CD4-positive, alpha-beta T cell treated with Interleukin-6 at 100 ng/mL for 8 hours (primary cell): ENCODE measurements around the gene TTC4.
"Not testable (repeated sequence)": the region's sequence is repeated elsewhere in the genome, so short reads cannot be mapped to it uniquely, and the experiment has no call there.

Experiments used
- DNase-seq: peaks from one replicate; pipeline ENCODE4 v3.0.0-alpha.2; 2020; ENCODE audit warnings: mixed read lengths, low spot score

TTC4 gene

DNA sequence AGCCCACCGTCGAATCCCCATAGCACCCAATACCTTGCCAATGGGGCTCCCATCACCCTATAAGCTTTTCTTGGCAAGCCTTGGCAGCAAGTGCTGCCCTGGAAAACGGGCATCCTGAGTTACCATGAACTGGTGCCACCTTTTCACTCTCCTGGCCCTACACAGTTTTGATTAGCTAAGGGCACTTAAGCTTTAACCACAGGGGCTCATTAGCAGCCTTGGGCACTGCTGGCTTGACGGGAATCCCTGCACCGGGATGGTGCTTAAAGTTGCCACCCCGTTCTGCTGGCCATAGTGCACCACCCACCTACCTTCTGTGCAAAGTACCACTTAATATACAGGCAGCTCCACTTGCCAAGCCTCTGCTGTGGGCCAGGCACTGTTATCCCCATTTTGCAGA, 34.9 kb downstream of the TTC4 start:
- no peak for DNase-seq

DNA sequence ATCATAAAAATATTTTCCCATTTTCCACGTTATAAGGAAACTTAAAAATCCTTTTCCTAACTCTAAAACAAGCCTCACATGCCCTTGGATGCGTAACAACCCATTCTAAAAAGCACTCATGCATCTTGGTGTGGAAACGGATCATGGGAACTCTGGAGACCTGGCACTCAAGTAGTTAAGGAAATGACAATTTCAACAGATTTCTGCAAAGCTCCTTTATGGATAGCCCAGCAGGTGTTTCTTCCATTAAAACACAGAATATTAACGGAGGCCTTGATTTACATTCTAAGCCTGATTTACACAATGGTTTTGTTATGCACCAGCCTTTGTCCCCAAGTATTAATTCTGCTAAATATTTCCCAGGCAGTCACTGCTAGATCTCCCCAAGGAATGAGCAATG, 35.8 kb downstream of the TTC4 start:
- no peak for DNase-seq

DNA sequence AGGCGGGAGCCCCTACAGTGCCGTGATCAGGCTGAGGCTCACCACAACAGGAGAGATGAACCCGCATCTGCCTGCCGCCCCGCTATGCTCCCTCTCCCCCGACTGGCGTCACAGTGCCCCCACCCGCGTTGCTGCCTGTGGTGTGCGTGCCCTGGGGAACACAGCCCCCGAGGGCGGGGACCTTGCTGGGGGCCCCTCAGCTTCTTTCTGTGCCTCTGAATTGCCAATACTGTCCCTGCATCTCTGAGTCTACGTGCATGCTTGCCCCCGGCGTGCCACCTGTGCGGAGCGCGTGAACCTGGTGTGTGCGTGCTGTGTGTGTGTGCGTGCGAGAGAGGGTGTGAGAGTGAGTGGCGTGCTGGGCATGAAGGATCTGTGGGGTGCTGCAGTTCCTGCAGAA, 38.4 kb downstream of the TTC4 start:
- no peak for DNase-seq

DNA sequence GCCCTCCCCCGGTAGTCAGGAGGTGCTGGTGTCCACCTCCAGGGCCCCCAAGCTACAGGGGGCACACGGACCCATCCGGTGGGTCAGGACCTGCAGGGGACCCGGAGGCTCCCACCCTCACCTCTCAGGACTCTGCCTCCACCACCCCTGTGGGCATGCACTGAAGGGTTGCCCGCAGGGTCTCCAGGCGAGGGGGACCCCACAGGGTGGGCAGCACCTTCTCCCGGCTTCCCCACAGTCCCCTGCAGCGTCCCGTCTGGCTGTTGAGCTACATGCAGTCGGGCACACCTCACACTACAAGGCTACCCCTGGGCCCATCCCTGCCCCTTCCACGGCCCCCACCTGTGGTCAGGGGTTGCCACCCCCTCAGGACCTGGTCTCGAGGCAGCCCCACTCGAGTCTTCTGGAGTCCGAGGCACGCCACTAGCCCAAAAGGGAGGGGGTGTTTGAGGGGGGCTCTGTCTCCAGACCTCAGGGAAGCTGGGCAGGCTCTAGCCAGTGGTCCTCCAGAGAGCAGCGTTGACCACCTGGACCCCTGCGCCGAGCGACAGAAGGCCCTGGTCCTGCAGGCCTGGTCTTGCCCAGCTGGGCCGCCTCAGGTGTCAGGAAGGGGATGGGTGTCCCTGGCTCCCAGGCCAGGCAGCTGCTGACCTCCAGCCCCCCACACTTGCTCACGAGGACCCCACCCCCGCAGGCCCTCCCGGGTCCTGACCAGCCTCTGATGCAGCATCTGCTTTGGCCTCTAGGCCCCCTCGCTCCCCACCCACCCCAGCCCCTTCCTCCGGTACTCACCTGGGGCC, 39.0 kb downstream of the TTC4 start:
- DNase-seq, result no peak

DNA sequence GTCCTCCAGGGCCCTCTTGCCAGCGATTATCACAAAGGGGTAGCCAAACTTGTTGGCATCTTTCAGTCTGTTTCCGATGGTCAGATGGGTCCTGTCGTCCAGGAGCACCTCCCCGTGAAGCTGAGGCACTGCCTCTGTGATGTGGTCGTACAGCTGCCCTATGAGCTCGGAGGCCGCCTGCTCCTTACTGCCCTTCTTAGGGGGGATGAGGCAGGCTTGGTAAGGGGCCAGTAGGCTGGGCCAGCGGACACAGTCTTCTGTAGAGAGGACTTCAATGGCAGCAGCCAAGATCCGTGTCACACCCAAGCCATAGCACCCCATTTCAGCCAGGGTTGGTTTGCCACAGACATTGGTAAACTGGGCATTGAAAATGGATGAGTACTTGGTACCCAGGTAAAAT, 42.2 kb downstream of the TTC4 start:
- no peak for DNase-seq

DNA sequence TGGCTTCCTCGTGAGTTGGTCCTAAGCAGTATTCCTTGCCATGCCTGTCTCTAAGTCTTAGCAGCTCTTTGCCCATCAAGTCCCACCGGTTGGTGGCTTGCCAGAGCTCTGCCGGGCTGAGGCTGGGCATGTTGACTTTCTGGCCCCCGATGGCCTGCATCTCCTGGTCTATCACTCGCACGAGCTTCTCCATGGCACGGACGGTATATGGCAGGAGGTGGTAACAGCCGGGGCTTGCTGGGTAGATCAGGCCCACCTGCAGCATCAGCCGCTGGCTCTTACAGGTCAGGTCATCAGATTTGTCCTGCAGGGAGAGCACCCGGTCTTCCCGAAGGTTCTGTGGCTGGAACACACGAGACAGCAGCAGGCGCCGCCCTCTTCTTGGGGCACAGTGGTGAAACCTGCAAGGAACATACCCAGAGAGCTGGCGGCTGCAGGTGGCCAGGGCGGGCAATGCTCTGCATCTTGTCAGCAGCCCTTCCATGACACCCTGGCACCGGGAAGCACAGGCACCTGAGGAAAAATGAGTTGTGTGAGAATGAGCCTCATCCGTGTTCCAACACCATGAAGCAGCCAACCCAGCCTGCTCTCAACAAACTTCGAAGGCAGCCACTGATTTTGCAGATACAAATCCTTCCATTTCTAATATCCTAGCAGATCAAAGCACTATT, 43.2 kb downstream of the TTC4 start:
- DNase-seq, result no peak

DNA sequence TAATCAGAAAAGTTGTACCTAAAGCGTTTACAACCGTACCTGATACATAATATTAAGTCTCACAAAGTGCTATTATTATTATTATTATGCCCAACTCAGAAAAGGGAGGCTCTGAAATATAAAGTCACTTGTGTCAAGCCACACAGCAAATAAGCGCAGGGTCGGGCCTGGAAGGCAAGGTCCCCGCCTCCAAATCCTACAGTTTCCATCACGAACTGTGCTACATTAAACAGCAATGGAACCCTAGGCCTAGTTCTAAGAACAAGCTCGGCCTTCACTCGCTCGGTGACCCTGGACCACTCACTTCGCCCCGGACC, 48.1 kb downstream of the TTC4 start:
- no peak for DNase-seq

DNA sequence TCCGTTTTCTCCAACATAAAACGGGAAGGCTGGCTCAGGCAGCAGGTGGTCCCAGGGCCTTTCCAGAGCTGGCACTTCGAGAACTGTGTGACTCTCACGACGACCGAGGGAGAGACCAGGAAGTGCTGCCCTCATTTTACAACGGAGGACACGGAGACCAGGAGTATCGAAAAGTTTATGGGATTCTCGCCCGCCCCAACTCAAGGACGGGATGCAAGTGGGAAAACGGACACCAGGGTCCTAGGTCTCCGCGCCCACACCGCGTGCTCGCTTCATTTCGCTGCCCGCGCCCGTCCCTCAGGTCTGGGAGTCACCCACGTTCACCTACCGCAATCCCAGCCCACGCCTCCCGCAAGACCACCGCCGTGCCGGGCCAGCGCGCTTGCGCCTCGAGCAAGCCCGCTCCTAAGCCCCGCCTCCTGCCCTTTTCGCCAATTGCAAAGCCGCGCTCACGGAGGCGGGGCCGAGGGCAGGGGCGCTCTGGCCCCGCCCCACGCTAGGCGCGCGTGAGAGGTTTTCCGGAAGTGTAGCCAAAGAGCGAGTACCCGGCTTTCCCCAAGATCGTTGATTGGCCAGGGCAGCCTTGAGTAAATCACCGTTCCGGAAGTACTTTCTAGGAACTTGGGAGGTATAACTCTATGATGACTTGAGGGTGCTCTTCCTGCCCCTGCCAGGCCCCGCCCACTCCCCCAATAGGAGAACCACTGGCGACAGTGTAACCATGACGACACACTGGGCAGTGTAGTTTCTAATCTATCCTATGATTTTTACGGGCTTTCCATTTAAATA, 48.7 kb downstream of the TTC4 start, which contains the start of gene PARS2:
PARS2 (minus strand) TSS at position 391 of the 789 bp plus-strand sequence. CDS start 5,362 bp downstream, outside the sequence.
- peak; percentile 97 for DNase-seq

DNA sequence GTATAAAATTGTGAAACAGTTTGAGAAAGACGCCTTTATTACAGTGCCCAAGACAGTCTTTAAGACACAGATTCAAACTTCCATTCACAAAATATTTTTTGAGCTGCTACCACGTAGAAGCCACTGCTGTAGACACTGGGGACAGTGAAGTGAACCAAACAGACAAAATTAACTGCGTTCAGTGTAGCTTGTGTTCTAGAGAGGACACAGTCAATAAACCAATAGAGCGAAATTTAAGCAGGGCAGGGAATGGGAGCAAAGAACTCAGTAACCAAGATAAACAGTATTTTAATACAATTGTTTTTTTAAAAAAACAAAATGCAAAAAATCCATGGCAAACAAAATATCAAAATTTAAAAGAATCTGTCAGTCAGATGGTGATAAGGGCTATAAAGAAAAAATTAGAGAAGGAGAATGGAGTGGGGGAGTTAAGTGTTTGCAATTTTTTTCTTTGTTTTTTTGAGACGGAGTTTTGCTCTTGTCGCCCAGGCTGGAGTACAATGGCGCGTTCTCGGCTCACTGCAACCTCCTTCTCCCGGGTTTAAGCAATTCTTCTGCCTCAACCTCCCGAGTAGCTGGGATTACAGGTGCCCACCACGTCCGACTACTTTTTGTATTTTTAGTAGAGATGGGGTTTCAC, 49.4 kb downstream of the TTC4 start:
- DNase-seq, result no peak

DNA sequence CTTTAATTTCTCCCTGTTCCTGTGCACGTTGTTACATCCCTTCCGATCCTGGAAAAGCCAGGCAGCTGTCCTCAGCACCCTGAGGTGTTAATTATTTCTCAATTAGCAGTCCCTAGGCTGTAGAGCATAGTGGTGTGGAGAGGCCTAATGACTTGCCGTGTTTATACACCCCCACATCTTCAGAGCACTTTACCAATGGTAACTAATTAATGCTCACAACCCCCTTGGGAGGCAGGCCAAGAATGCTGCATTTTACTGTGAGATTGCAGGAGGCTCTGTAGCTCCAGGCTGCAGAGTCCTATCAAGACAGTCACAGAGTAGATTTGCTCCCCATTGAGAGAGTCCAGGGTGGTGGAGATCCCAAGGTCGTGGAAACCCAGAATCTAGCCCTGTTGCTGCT, 51.1 kb downstream of the TTC4 start:
- DNase-seq, result no peak

DNA sequence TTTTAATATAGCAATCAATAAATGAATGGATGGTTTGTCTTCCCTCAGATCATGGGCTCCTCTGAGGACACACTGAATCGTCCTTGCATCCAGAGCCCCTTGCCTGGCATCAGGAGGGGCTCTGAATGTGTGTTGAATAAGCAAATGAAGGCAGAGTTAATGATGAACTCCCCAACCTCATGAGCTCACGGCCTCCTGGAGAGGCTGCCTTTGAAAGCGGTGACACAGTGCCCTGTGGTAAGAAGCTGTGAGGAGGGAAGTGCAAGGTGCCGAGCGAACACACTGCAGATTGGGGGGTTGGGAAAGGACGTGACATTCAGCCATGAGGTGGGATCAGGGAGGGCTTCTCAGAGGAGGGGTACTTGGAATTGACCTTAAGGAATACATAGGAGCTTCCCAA, 51.9 kb downstream of the TTC4 start:
- no peak for DNase-seq

DNA sequence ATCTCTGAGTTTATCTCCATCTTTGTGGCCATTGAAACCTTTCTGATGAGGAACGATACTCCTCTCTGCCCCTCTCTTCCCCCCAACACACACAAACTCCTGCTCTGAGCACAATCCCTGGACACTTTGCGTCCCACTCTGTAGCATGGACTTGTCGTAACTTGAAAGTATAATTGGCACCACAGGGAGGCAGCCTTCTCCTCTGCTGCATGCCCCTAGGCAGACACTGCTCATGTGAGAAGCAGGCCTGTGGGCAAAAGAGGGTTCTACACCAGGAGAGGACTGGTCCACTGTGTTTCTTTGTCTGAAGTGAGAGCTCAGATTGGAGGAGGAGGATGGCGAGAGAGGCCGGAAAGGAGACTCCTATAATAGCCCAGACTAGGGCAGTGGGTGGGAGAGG, 52.4 kb downstream of the TTC4 start:
- DNase-seq, result no peak

DNA sequence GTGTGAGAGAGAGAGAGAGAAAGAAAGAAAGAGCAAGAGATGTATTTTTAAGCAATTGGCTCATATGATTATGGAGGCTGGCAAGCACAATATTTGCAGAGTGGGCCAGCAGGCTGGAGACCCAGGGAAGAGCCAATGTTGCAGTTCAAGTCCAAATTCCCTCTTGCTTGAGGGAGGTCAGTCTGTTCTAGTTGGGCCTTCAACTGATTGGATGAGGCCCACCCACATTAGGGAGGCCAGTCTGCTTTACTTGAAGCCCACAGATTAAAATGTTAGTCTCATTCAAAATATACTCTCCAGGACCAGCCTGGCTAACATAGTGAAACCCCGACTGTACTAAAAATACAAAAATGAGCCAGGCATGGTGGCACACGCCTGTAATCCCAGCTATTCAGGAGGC, 57.3 kb downstream of the TTC4 start:
- DNase-seq, result no peak

DNA sequence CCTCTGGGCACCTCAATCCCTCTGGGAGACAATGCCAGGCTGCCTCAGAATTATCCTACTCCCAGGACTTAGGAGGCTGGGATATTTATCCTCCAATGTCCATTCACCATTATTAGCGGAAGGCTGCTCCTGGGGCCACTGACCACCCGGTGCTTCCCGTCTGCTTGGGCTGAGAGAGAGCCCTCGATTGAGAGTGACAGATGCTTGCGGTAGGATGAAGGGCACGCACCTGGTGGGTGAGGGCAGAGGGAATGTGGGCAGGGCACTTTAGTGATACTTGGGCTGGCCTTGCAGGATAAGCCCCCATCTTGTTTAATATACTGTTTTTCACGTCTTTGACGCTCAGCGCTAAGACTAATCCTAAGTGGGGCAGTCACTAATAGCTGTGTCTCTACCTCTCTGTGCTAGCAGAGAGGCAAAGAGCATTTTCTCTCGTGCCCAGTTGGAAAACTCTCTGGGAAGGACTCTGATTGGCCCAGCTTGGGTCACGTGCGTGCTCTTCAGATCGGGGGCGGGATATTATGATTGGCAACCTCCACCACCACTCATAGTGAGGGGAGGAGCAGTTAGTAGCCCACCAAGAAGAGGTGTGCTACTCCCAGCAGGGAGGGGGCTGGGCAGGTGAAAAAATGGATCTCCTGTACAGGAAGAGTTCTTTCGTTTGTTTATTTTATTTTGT, 59.3 kb downstream of the TTC4 start:
- DNase-seq, result no peak

DNA sequence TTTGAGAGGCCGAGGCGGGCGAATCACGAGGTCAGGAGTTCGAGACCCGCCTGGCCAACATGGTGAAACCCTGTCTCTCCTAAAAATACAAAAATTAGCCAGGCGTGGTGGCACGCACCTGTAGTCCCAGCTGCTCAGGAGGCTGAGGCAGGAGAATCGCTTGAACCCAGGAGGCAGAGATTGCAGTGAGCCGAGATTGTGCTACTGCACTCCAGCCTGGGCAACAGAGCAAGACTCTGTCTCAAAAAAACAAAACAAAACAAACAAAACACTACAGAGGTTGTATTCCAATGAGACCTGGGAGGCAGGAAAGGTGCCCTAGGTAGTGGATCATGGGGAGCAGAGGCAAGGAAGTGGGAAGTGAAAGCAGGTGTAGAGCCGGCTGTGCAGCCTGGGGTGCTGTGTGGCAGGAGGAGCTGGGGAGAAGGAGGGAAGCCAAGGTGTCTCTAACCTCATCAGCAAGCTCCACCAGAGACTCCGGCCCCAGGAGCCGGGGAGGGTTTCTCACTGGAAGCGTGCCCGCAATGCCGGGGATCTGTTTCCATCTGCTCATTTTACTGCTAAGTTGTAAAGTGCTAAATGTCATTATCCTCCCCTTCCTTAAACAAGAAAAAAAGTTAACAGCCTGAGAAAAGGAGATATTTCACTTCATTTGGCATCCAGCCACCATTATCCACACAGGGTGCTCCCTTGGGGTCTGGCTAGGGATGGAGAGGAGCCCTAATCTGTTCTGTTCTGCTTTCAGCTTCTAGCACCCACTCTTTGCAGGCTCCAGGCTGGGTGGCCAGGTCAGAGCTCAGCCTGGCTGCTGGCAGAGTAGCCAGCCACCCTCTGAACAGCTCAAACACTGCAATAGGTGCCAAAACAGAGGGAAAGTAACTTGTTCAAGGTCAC, 60.4 kb downstream of the TTC4 start:
- DNase-seq, result not testable (repeated sequence)

DNA sequence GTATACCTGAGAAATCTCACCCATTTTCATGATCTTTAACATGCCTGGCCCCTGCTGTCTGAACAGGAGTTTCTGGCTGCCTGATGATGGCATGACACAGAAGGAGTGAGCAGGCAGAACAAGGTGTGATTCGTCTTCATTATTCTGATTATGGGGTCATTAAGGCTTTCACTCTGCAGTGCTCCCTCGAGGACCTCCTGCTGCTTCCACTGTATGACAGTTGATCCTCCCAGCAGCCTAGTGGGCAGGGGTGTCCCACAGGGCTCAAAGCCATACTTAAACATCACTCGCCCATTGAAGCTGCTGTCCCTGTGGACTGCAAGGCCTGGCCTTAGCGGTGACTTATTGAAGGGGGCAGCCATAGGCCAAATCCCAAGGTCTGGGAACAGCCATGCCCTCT, 61.4 kb downstream of the TTC4 start:
- no peak for DNase-seq

DNA sequence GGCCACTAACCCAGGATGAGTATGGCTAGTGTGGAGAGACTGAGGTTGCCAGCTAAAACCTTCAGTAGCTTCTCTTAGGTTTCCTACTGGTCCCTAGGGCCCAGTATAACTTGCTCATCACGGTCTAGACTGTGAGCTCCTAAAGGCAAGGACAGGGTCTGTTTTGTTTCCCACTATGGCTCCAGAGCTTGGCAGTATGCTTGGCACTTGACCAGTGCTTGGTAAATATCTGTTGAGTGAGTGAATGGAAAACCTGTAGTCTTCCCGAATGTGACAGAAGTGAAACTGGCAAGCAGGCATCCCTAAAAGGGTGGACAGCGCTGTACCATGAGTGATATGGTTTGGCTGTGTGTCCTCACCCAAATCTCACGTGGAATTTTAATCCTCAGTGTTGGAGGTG, 61.8 kb downstream of the TTC4 start:
- DNase-seq, result no peak

DNA sequence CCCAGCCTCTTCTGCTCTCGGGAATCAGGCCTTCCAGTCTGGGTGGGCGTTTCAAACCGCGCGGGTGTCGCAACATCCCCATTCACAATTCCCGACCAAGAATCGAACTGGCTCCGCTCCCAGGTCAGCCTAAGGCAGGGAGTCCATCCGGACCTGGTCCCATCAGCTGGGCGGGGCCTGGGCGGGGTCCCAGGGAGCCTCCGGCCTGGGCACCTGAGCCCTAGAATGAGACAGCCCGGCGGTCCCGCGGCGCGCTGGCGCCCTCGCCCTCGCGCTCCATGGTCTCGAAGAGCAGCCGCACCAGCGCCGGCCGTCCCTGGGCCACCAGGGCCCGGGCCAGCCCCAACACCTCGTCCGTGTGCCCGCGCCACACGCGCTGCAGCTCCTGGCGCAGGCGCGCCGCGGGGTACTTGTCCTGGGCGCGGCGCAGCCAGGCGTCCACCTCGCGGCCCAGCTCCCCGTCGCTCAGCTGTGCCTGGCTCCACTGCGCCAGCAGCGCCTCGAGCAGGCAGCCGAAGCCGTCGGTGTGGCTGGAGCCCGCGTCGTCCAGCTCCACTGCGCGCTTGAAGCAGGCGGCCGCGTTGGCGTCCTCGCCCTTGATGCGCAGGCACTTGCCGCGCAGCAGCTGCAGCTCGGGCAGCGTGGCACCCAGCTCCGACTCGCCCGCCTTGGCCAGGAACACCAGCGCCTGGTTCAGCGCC, 65.5 kb downstream of the TTC4 start:
- DNase-seq, result no peak

DNA sequence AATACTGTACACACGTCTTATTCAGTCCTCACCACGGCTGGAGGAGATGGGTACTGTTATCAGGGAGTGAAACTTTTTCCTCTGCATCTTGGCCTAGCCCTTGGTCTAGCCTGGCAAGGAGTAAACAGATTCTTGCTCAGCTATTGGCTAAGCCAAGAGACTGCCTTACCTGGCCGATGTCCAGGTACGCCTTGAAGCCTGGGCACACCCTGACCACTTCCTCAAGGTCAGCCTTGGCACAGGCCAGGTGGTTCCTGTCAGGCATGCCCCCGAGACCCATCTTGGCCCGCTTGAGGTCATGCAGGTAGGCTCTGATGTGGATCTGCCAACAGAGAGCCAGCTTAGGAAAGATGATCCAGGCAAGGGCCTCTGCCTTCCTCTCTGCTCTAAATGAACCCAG, 66.5 kb downstream of the TTC4 start:
- DNase-seq, result no peak

DNA sequence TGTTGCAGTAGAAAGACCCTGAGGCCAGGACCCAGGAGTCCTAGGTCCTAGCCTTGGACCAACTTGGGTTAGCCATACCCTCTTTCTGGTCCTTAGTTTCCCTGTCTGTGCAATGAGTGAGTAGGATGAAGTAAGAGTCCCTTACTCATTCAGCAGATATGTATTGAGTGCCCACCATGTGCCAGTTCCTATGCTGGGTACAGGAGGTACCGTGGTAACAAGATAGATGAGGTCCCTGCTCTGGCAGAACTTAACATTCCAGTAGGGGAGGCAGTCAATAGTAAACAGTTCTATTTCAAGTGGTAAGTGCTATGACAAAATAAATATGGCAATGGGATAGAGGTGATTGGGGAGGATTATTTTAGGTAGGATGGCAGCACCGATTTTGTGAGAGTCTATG, 66.9 kb downstream of the TTC4 start:
- no peak for DNase-seq
